Colonic mucosa (tissue), 4 donors: ENCODE data around the gene ATP5F1A. TPM values are rescaled to one million over a fixed set of nuclear protein-coding genes. Genes with fewer than 3 reads are reported as not detected.

Experiments used
- DNase-seq: peaks from one replicate; pipeline ENCODE4 v3.0.0-alpha.2; 2020
- H3K27ac ChIP-seq: fragments of 200-600 bp; one replicate; pipeline ENCODE4 v1.8.0; 2021
- H3K27me3 ChIP-seq: fragments of 200-600 bp; one replicate; pipeline ENCODE4 v1.8.0; 2021
- H3K36me3 ChIP-seq: fragments of 200-600 bp; one replicate; pipeline ENCODE4 v1.8.0; 2021
- H3K4me1 ChIP-seq: fragments of 200-600 bp; one replicate; pipeline ENCODE4 v1.8.0; 2021; ENCODE audit warnings: mild to moderate bottlenecking
- H3K4me3 ChIP-seq: fragments of 200-600 bp; one replicate; pipeline ENCODE4 v1.8.0; 2021
- H3K9ac ChIP-seq, 2 donors: one replicate each; pipeline ENCODE4 v1.7.0; 2013; ENCODE audit warnings: control low read depth in 2 of 2, low read depth in 2 of 2, low read length in 2 of 2
- H3K9me3 ChIP-seq: fragments of 200-600 bp; one replicate; pipeline ENCODE4 v1.8.0; 2021
- intact Hi-C: fragments of 100-400 bp; cut with DNase I; formaldehyde crosslinking; loops from one replicate; pipeline ENCODE4 v1.14.1; 2022
- total RNA-seq, 2 donors: library from RNA; stranded (reverse); fragmentation: NEBNext Ultra II Directional in 1 of 2; extraction: Animal tissue kit (Norgen Biotek cat#: 25700) in 1 of 2; gene quantifications; one replicate each; pipeline ENCODE4 v1.2.1, GENCODE V29; 2021
- TF ChIP-seq, protein P1 (sequence below): fragments of 200-600 bp; IDR thresholded peaks from one replicate; pipeline ENCODE4 v1.8.0; 2022; ENCODE audit warnings: antibody characterized with exemption, mild to moderate bottlenecking
- donor health status: healthy.
- donor health status: DM: no; HTN: no; CAD: no.
- donor health status: DM: no; HTN: no; CAD: no.

The ATP5F1A gene
- total RNA-seq, 2 donors from 2014 or later, result 792 to 799 TPM

DNA sequence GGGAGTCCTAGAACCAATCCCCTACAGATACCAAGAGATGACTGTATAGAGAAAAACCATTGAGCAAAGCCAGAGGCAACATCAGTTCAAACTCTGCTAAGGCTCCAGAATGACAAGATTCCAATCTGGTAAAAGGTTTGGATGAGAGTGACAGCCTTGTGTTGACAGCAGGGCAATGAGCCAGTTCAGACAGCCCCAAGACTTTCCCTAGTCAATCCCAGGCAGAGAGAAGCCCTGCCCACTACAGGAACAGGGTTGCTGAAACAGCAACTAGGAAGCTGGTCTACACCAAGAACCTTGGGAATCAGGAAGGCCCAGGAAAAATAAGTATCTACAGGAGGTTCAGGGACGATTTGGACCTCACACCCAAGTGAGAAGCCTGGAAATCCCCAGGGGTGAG is 29.3 kb downstream of the ATP5F1A start:
- H3K4me1 ChIP-seq, result peaks cover 6% of the 10 kb centered on the region
- intact Hi-C loops, result loop anchor here (10.0 kb wide), 1 partner anchor 384 kb away; no protein-coding TSS in a partner anchor
- no peak overlapping the region for H3K4me3 ChIP-seq
- TF ChIP-seq, protein P1, sequence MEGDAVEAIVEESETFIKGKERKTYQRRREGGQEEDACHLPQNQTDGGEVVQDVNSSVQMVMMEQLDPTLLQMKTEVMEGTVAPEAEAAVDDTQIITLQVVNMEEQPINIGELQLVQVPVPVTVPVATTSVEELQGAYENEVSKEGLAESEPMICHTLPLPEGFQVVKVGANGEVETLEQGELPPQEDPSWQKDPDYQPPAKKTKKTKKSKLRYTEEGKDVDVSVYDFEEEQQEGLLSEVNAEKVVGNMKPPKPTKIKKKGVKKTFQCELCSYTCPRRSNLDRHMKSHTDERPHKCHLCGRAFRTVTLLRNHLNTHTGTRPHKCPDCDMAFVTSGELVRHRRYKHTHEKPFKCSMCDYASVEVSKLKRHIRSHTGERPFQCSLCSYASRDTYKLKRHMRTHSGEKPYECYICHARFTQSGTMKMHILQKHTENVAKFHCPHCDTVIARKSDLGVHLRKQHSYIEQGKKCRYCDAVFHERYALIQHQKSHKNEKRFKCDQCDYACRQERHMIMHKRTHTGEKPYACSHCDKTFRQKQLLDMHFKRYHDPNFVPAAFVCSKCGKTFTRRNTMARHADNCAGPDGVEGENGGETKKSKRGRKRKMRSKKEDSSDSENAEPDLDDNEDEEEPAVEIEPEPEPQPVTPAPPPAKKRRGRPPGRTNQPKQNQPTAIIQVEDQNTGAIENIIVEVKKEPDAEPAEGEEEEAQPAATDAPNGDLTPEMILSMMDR, result no peak
- no peaks in the 10 kb centered on the region for H3K9me3 ChIP-seq
- no peak for DNase-seq
- no peaks in the 10 kb centered on the region for H3K36me3 ChIP-seq
- no peaks in the 10 kb centered on the region for H3K27me3 ChIP-seq
- H3K27ac ChIP-seq, result no peak overlapping the region
- no peak overlapping the region for H3K9ac ChIP-seq

GRCh38 chr18:46067438-46068007 is 30.6 kb downstream of the ATP5F1A start:
- no peak overlapping the region for H3K4me3 ChIP-seq
- peaks cover 4% of the 10 kb centered on the region for H3K4me1 ChIP-seq
- no peak overlapping the region for H3K9ac ChIP-seq
- no peaks in the 10 kb centered on the region for H3K36me3 ChIP-seq
- intact Hi-C loops, result loop anchor here (10.0 kb wide), 1 partner anchor 383 kb away; no protein-coding TSS in a partner anchor
- TF ChIP-seq, protein P1, result no peak
- H3K27me3 ChIP-seq, result no peaks in the 10 kb centered on the region
- no peak overlapping the region for H3K27ac ChIP-seq
- no peak for DNase-seq
- H3K9me3 ChIP-seq, result no peaks in the 10 kb centered on the region

DNA sequence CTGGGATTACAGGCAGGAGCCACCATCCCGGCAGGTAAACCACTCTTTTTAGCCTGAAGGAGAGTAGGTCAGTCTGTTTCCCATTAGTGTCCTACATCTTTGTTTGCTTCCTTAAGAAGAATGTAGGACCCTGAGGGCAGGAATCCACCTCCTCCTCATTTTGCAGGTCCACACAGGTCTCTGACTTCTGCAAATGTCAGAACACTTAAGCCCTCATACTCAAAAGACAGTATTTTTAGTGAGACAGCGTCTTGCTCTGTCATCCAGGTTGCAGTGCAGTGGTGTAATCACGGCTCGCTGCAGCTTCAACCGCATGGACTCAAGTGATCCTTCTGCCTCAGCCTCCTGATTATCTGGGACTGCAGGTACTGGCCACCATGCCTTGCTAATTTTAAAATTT is 35.3 kb downstream of the ATP5F1A start:
- DNase-seq, result no peak
- Histone ChIP-seq H3K9me3 (no peaks in the 10 kb centered on the region), H3K27ac (no peak overlapping the region), H3K36me3 (no peaks in the 10 kb centered on the region), H3K4me1 (no peaks in the 10 kb centered on the region), H3K27me3 (no peaks in the 10 kb centered on the region), H3K4me3 (no peak overlapping the region), H3K9ac (no peak overlapping the region)
- intact Hi-C loops, result loop anchor here (10.0 kb wide), 1 partner anchor 378 kb away; no protein-coding TSS in a partner anchor
- TF ChIP-seq, protein P1, result no peak

- TF ChIP-seq, protein P1, result no peak
- Histone ChIP-seq H3K9me3 (no peaks in the 10 kb centered on the region), H3K36me3 (no peaks in the 10 kb centered on the region), H3K4me1 (no peaks in the 10 kb centered on the region), H3K4me3 (no peak overlapping the region), H3K9ac (no peak overlapping the region), H3K27me3 (no peaks in the 10 kb centered on the region), H3K27ac (no peak overlapping the region)
- no peak for DNase-seq
- intact Hi-C loops, result loop anchor here (10.0 kb wide), 1 partner anchor 377 kb away; no protein-coding TSS in a partner anchor
These were observed 36.3 kb downstream of the ATP5F1A start for GRCh38 chr18:46061796-46062195.

- no peaks in the 10 kb centered on the region for H3K9me3 ChIP-seq
- no peak overlapping the region for H3K9ac ChIP-seq
- no peaks in the 10 kb centered on the region for H3K36me3 ChIP-seq
- no peak overlapping the region for H3K27ac ChIP-seq
- H3K27me3 ChIP-seq, result no peaks in the 10 kb centered on the region
- H3K4me1 ChIP-seq, result no peaks in the 10 kb centered on the region
- TF ChIP-seq, protein P1, result no peak
- DNase-seq, result no peak
- H3K4me3 ChIP-seq, result no peak overlapping the region
- intact Hi-C loops, result loop anchor here (10.0 kb wide), 1 partner anchor 377 kb away; no protein-coding TSS in a partner anchor
These were observed 36.7 kb downstream of the ATP5F1A start for GRCh38 chr18:46061387-46061786.
